ENCODE results near the gene FOXN3.
A peak's percentile ranks its signal among the peaks of the same experiment; 100 is the strongest.
"Not testable (repeated sequence)": the region's sequence is repeated elsewhere in the genome, so short reads cannot be mapped to it uniquely, and the experiment has no call there.

FOXN3 gene

DNA sequence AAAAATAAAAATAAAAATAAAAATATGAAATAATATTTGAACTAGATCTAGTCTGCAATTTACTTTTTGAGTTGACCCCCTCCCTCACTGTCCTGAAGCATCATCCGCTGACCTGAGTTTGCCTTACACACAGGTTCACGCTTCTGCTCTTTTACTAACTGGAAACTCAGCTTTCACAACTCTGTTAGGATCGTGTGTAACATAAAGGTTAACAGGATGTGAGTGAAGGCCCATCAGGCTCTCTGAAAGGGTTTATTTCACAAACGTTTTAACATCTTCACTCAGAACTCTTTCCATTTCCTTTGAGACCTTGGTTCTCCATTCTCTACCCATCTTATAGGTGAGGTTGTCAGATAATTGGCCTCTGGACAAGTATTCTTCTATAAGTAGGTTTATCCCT is 191.4 kb downstream of the FOXN3 start:
- DNase-seq: no peak

DNA sequence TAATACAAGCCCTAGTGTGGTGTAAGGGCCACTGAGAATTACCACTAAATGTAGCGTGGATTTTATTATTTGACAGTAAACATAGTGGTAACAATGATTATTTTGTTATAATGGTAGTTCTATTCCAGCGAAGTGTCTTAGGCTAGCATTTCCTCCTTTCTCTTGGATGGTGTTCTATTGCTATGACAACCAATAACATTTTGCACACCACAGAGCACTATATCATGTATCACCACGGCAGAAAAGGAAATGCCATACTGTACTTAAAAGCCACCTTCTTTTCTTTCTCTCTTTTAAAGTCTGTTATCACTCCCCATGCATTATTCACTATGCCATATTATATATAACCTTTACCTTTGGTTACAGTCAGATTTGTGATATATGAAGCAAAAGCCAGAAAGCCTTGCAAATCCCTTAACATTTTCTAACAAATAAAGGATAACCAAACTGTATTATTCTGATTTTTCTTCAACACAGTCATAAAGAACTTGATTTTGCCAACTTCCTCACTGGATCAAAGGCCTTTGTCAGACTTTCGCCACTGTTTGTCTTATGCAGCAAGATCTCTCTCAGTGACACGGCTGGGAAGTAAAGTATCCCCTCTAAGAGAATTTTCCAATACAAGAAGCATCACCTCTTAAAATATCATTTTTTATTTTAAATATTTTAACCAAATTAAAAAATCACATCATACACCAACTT is 195.8 kb downstream of the FOXN3 start:
- DNase-seq: peak in 1 of 2 donors; percentile 38

DNA sequence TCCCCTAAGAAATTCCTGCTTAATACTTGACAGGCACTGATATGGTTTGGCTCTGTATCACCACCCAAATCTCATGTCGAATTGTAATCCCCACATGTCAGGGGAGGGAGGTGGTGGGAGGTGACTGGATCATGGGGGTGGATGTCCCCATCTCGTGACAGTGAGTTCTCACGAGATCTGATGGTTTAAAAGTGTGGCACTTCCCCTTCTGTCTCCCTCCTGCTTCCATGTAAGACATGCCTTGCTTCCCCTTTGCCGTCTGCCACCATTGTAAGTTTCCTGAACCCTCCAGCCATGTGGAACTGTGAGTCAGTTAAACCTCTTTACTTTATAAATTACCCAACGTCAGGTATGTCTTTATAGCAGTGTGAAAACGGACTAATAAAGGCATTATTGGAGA is 198.0 kb downstream of the FOXN3 start:
- no peak for DNase-seq

DNA sequence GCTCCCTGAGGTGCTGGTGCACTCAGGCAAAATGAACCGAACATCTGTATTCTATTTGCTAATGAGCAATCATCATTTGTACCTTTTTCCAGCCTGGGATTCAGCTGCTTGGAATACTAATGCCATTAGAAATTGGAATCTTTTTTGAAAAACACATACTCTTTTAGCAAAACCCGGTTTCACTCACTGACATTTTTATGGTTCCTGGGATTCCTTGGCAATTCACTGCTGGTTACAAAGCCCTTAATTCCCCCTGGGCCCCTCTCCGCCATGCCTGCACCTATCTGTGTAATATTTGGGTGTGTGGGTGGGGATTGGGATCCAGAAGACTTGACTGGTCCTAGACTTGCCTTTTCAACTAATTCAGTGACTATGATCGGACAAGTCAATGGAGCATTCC is 199.1 kb downstream of the FOXN3 start:
- DNase-seq: no peak

DNA sequence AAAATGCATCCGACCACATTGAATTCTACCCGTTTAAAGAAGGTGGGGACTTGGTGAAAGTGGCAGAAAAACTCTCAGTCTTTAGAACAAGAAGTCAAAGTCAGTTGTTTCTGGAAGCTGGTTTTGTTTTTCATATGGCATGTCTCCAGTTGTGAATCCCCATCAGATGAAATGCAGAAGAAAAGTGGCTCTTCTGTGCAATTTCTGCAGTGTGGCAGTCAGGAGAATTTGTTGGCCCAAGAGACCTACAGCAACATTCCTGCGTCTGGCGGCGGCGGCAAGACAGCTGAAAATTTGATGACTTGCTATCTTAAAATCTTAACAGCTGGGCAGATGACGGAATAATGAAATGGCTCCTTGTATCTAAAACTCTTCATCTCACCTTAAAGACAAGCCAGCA is 201.5 kb downstream of the FOXN3 start:
- DNase-seq: no peak

DNA sequence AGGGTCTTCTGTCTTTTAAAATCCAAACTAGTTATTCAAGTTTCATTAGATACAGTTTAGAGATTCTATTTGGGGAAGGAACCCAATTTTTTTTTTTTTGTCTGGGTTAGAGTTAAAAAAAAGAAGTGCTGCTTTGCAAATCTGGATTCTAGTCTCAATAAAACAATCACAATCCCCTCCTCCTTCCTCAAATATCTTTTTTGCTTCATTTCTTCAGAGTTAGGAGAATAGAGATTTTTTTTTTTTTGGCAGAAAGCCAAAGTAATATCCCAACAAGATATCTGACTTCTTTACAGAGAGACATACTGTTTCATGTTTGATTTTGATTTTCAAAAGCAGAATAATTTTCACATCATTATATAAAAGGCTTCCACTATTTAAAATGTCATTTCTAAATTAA is 201.9 kb downstream of the FOXN3 start:
- DNase-seq: no peak

DNA sequence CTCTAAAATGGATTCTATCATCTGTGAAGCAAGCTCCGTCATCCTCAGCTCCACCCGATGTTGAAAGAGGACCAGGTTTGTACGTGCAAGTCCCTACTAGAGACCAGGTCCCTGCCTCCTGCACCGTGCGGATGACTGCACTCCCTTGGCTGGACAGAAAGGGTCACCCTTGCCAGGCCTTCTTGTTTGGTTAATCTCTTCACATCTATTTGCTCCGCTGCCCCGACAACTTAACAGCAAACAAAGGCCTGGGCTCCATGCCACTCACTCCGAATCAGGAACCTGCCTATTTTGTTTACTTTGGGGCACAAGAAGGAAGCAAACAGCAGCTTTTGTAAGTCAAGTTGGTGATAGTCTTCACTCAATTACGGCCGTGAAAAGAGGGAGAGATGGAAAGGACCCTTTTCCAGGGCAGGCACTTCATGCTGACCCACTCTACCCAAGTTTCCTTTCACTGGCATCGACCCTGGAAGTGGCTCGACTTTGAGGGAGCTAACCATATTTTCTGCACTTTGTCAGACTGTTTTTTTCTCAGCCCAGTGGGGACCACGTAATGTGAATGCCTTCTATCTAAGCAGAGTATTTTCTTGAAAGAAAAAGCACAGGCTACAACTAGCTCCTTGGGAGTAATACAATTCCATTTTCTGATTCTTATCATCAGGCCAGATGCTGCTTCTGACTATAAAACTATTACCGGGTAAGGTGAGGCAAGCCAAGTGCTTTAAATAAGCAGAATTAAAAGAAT is 202.6 kb downstream of the FOXN3 start:
- DNase-seq: peak in 1 of 2 donors; percentile 4

DNA sequence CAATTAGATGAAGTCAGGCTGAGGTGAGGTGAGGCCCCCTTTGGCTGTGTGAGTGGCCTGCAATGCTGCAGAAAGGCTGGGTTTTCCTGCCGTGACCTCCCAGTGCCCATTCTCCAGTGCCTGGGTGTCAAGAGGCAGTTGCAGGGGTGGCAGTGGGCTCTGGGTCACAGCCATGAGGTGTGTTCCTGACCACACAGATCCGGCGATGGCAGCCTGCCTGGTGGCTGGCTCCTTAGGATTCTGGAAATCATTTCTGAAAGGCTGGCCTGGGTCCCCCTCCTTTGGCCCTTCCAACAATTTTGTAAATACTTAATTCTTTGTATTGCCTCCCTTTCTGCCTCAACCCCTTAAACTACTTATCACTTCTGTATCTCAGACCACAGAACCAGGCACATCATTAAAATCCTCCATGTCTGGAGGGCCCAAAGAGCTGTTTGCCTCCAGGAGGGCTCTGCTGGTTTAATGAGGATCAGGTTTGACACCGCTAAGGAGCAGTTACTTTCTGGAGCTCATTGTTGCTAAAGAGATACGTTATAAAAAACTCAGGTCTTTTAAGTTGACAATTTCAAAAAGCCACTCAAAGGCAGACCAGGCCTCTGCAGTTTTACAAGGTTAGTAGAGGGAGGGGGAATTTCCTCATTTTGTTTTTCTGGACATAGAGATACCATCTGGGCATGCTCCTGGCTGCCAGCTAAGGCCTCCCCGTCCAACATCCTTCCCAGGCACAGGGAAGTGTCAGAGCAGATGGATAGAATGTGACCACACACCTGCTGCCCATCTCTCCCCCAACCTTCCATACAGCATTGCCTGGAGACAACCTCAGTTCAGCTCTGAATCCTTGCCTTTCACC is 204.4 kb downstream of the FOXN3 start:
- DNase-seq: no peak

DNA sequence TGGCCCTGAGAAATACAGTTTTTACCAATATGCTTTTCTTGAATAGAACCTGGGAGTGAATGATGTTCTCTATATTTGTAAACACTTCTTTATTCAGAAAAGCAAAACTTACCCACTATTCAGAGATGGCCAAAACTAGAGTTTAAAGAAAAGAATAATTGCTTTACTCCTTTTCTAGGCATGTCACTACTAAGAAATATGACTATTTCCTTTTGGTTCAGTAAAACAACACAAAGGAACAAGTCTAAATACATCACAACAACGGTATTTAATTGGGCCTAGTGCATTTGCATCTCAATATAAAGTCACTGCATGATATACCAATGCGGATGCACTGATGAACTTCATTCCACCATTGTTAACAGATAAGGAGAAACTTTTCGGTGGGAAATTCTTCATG is 207.5 kb downstream of the FOXN3 start:
- no peak for DNase-seq

DNA sequence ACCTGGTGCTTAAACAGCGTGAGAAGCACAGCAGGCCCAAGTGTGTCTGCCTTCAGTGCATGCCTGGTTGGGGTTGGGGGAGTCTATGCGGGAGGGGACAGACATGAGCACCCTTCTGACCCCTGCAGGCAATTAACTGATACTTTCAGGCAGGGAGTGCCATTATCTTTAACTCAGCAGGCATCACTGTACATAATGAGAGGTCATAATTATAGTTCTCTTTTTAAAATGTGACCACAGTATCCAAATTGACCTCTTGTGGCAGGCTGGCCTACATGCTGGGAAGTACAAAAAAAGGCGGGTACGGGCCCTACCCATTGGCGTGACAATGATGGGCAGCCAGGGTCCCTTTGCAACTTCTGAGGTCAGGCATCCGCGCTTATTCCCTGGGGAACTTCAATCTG is 209.1 kb downstream of the FOXN3 start:
- DNase-seq: no peak

DNA sequence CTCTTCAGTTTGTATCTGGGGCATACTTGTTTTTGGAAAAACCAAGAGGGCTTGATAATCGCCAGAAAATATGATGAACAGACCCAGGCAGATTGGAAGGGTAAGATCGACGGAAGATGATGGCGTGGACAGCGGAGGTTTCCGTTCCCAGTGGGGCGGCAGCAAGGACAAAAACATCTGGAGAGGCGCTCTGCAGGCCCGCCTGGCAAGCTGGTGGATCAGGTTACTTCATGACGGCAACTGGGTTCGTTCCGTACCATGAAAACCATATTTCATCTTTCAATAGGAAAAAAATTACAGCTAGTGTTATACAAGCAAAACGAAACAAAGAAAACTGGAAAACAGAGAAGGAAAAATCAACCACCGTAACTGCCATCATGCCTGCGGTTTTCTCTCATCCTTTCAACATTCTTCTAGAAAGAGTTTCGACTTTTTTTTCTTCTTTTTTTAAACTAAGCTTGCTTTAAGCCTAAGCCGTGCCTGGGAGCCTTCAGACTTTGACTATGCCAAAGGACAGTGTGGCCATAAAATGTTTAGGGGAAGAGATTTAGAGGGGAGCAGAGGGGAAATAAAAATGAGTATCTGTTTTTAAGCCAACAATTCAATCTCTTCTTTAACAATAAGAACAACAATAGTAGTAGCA is 210.5 kb downstream of the FOXN3 start:
- no peak for DNase-seq

DNA sequence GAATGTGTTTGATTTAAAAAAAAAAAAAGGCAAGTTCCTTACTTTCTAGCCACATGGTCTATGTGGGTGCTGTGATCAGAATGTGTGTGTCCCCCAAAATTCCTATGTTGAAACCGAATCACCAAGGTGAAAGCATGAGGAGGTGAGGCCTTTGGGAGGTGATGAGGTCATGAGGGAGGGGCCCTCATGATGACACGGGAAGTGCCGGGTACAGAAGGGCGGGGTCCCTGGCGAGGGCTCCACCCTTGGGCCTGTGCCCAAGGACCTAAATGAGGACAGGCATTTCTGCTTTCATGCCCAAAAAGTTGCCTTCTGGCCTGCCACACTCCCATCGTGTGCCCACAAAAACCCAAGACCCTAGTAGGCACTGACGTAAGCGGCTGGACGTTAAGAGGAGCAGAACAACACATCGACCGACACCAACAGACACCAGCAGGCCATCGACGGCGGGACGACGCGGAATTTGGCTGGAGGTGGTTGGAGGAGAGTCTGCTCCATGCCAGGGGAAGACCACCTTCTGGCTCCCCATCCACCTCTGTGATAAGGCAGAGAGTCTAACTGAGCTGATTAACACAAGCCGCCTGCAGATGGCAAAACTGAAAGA is 211.8 kb downstream of the FOXN3 start:
- no peak for DNase-seq

DNA sequence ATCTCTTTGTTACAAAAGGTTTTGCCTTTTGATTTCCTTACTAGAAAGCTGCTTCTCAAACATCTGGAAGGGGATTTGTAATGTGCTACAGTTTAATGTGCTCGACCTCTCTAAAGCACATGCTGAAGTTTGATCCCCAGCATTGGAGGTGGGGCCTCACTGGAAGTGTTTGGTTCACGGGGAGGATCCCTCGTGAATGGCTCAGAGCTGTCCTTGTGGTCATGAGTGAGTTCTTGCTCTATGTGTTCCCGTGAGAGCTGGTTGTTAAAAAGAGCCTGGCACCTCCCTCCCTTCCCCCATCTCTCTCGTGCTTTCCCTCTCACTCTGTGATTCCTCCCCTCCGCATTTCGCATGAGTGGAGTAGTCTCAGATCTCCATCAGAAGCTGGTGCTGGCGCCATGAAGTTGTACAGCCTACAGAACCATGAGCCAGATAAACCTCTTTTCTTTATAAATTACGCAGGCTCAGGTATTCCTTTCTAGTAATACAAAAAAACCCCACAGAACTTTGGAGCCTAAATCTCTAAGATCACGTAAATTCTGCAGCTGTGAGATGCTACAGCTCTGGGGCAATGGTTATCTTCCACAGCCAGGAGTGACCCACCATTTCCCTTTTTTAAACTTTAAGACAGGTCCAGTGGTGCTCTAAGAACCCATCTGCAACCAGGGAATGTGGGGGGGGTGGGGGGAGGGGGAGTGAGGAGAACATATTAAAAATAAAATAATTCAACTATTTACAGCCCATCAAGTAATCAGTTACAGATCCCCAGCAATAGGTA is 214.4 kb downstream of the FOXN3 start:
- no peak for DNase-seq

DNA sequence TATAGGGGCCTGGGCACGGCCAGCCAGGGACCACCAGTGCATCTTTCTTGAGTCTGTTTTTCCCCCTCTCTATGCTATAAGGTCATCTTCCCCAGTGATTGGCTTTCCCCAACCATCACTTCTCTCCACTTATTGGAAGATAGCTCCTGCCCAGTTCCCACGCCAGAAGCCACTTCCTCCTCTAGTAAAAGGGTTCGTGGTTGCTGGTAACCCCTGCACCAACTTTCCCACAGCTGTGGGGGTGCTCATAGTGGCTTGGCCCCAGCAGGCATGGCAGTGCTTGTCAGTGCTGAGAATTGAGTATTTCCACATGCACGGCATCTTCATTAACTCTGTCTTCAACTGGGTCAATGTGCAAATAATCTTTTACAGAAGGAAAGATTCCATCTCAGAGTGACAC is 215.4 kb downstream of the FOXN3 start:
- no peak for DNase-seq

DNA sequence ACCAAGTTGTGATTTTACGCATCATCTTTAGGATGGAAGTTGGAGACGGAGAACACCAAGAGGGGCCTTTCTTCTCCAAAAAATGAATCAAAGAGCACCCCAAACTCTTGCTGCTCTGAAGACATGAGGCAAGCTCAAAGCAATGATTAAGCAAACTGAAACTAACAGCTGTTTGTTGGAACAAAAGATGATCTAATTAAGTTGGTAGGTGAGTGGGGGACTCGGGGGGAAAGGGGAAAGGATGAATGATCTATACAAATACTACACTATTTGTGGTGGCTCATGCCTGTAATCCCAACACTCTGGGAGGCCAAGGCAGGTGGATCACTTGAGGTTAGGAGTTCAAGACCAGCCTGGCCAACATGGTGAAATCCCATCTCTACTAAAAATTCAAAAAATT is 217.7 kb downstream of the FOXN3 start:
- not testable (repeated sequence) for DNase-seq

DNA sequence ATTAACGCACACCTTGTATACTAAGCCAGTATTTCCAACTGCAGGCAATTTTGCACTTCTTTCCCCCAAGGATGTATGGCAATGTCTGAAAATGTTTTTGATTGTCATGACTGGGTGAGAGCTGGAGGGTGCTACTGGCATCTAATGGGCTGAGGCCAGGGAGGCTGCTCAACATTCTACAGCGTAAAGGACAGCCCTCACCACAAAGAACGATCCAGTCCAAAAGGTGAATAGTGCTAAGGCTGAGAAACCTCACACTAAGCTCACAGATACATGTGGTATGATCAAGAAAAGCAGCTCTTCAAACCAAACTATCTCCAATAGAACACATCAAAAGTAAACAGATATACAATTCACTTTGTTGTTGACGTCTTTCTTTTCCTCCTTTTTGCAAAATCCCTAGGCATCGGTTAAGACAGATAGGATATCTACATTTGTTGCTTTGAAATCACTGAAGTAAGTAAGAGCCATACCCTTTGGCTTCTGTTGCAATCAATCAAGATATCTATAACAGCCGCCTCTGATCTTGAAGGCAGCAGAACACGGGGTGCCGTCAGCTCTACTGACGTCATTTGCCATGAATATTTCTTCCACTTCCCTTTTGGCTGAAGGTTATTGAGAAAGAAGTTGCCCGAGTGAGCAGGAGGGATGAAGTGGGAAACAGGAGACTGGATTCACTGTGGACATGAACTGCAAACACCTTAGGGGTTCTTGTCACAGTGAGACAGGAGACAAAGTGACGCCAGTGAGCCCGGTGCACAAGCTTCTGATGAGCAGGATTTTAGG is 218.3 kb downstream of the FOXN3 start:
- peak in 1 of 2 donors; percentile 20 for DNase-seq

DNA sequence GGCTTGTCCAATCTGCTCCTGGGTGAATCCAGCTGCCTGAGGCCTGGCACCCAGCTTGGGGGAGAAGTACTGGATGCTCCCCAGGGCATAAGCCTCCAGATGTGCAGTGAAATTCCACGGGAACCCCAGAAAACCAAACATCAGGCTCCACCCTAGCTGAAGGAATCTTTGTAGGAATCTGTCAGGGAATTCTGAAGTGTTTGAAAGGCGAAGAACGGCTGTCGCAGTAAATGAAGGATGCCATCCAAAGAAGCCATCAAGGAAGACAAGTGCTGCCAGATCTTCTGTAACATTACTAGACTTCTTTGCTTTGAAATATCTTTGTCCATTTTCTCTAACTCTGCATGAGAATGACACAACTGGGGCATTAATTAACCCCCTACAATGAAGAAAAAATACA is 219.4 kb downstream of the FOXN3 start:
- DNase-seq: no peak

DNA sequence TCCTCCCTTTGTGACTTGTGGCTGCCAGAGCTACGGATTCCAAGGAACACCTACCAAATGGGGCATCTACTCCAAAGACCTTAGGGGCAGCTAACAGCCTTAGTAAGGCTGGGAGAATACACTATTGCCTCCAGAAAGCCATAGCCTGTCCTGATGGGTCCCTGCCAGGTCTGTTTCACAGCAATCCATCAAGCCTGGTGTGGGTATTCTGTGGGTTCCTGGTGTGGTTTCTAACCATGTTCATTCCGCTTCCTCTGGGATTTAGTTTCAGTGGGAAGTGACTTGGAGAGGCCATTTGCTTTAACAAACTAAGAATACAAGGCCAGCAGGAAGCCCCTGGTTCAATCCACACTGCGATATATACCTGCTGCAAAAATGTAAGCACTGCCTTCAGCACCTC is 220.5 kb downstream of the FOXN3 start:
- DNase-seq: no peak

DNA sequence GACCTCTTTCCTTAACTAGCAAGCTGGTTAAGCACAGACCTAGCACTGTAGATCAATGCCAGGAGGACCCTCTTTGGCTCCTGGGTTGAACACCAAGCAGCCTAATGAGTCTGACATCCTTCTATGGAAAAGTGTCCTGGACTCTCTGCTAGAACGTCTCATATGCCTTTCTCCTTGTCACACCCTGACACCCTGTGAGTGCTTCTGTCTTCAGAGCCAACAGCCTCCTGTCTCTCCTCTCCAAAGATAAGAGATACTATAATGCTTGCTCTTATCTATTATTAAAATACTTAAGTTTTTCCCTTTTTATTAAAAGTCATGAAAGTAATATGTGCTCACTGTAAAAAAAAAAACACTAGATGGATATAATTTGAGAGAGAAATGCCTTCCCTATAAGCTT is 222.7 kb downstream of the FOXN3 start:
- no peak for DNase-seq

DNA sequence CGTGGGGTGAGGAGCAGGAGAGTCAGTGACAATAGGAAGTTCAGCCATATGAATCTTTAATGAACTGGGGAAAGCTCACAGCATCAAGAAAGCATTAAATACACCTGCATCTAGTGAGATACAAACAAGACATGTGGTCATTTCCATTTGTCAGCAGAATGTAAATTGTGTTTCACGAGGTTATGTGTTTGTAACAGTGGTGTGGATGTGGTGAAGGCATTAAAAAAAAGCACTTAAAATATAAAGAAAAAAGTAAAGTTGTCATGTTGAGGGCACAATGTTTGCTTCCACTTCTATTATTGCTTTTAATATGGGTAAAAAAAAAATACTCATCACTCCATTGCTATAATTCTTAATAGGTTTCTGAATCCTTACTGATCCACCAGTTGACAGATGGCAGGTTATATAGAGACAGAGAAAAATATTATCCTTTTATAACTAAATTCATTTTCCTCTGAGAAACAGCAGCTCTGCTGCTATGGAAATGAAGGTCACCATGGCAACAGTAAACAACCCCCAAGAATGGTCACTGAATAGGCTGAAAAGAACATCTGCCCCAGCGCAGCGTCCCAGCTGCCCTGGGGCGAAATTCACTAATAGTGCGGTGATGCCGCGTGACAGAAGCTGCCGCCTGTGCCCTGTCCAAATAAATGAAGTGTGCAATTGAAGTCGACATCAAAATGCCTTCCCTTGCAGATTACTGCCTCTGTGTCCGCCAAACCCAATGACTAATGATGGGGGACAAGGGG is 226.1 kb downstream of the FOXN3 start:
- no peak for DNase-seq
